ENCODE data around the gene ACKR4. TPM values are rescaled to one million over a fixed set of nuclear protein-coding genes. Genes with fewer than 3 reads are reported as not detected.
A peak's percentile ranks its signal among the peaks of the same experiment; 100 is the strongest.

Gene ACKR4
- total RNA-seq, 1 donor = 0.72 TPM

GRCh38 chr3:132568422-132568821 lies 28.6 kb upstream of the ACKR4 start:
- TF ChIP-seq CTCF (IDR thresholded peaks at IDR 0.05; ENCODE audit: extremely low read depth, low read depth, low read length) = no peak
- peak overlapping the region; percentile 57 for H3K27ac ChIP-seq (ENCODE audit: low read depth, low read length)
- no peak overlapping the region for H2AFZ ChIP-seq (ENCODE audit: low read length)
- no peak overlapping the region for H3K4me2 ChIP-seq (ENCODE audit: insufficient read depth, low read length)
- DNase-seq (ENCODE audit: insufficient read length, low spot score, missing footprints) = no peak
- no peak overlapping the region for H3K4me3 ChIP-seq (ENCODE audit: insufficient read depth, low read length)
- no peaks in the 10 kb centered on the region for H3K79me2 ChIP-seq (ENCODE audit: insufficient read depth, low read length)
- H3K36me3 ChIP-seq (ENCODE audit: insufficient read depth, low read length) = no peaks in the 10 kb centered on the region
- no peaks in the 10 kb centered on the region for H4K20me1 ChIP-seq (ENCODE audit: insufficient read depth, low read length)
- peaks cover 3% of the 10 kb centered on the region for H3K4me1 ChIP-seq (ENCODE audit: insufficient read depth, low read length)
- no peaks in the 10 kb centered on the region for H3K27me3 ChIP-seq (ENCODE audit: insufficient read depth, low read length)
- no peaks in the 10 kb centered on the region for H3K9me3 ChIP-seq (ENCODE audit: low read depth, low read length)

- no peaks in the 10 kb centered on the region for H3K79me2 ChIP-seq (ENCODE audit: insufficient read depth, low read length)
- no peak for TF ChIP-seq CTCF (IDR thresholded peaks at IDR 0.05; ENCODE audit: extremely low read depth, low read depth, low read length)
- peak overlapping the region; percentile 57 for H3K27ac ChIP-seq (ENCODE audit: low read depth, low read length)
- no peaks in the 10 kb centered on the region for H3K9me3 ChIP-seq (ENCODE audit: low read depth, low read length)
- no peak overlapping the region for H3K4me2 ChIP-seq (ENCODE audit: insufficient read depth, low read length)
- no peak overlapping the region for H3K4me3 ChIP-seq (ENCODE audit: insufficient read depth, low read length)
- H4K20me1 ChIP-seq (ENCODE audit: insufficient read depth, low read length) = no peaks in the 10 kb centered on the region
- H3K4me1 ChIP-seq (ENCODE audit: insufficient read depth, low read length) = peaks cover 3% of the 10 kb centered on the region
- no peaks in the 10 kb centered on the region for H3K36me3 ChIP-seq (ENCODE audit: insufficient read depth, low read length)
- no peaks in the 10 kb centered on the region for H3K27me3 ChIP-seq (ENCODE audit: insufficient read depth, low read length)
- no peak overlapping the region for H2AFZ ChIP-seq (ENCODE audit: low read length)
- no peak for DNase-seq (ENCODE audit: insufficient read length, low spot score, missing footprints)
Measured at GRCh38 chr3:132569153-132569552, 27.9 kb upstream of the ACKR4 start.

- no peaks in the 10 kb centered on the region for H3K36me3 ChIP-seq (ENCODE audit: insufficient read depth, low read length)
- H3K27ac ChIP-seq (ENCODE audit: low read depth, low read length) = peak overlapping the region; percentile 57
- no peaks in the 10 kb centered on the region for H4K20me1 ChIP-seq (ENCODE audit: insufficient read depth, low read length)
- no peak for DNase-seq (ENCODE audit: insufficient read length, low spot score, missing footprints)
- peak overlapping the region; percentile 13 for H2AFZ ChIP-seq (ENCODE audit: low read length)
- H3K9me3 ChIP-seq (ENCODE audit: low read depth, low read length) = no peaks in the 10 kb centered on the region
- H3K79me2 ChIP-seq (ENCODE audit: insufficient read depth, low read length) = no peaks in the 10 kb centered on the region
- no peak for TF ChIP-seq CTCF (IDR thresholded peaks at IDR 0.05; ENCODE audit: extremely low read depth, low read depth, low read length)
- no peak overlapping the region for H3K4me2 ChIP-seq (ENCODE audit: insufficient read depth, low read length)
- H3K27me3 ChIP-seq (ENCODE audit: insufficient read depth, low read length) = no peaks in the 10 kb centered on the region
- no peak overlapping the region for H3K4me3 ChIP-seq (ENCODE audit: insufficient read depth, low read length)
- H3K4me1 ChIP-seq (ENCODE audit: insufficient read depth, low read length) = peaks cover 3% of the 10 kb centered on the region
Measured at GRCh38 chr3:132569580-132569979, 27.5 kb upstream of the ACKR4 start.

GRCh38 chr3:132570016-132570415 lies 27.1 kb upstream of the ACKR4 start:
- no peak for TF ChIP-seq CTCF (IDR thresholded peaks at IDR 0.05; ENCODE audit: extremely low read depth, low read depth, low read length)
- Histone ChIP-seq H3K4me3 (ENCODE audit: insufficient read depth, low read length) (no peak overlapping the region), H3K79me2 (ENCODE audit: insufficient read depth, low read length) (no peaks in the 10 kb centered on the region), H3K4me1 (ENCODE audit: insufficient read depth, low read length) (peaks cover 3% of the 10 kb centered on the region), H2AFZ (ENCODE audit: low read length) (no peak overlapping the region), H4K20me1 (ENCODE audit: insufficient read depth, low read length) (no peaks in the 10 kb centered on the region), H3K27me3 (ENCODE audit: insufficient read depth, low read length) (no peaks in the 10 kb centered on the region), H3K9me3 (ENCODE audit: low read depth, low read length) (no peaks in the 10 kb centered on the region), H3K4me2 (ENCODE audit: insufficient read depth, low read length) (no peak overlapping the region), H3K27ac (ENCODE audit: low read depth, low read length) (peak overlapping the region; percentile 57), H3K36me3 (ENCODE audit: insufficient read depth, low read length) (no peaks in the 10 kb centered on the region)
- DNase-seq (ENCODE audit: insufficient read length, low spot score, missing footprints) = no peak
